NCI-H1694 (cell line): ENCODE measurements around the gene MED17.

Experiments used
- DNase-seq: peaks from one replicate; lab custom pipeline; 2025; lab: John Stamatoyannopoulos, UW

Gene MED17

GRCh38 chr11:93817426-93818348, 33.6 kb downstream of the MED17 start:
- DNase-seq: no peak

GRCh38 chr11:93819966-93820695, 36.0 kb downstream of the MED17 start:
- no peak for DNase-seq

GRCh38 chr11:93820847-93821246, 36.8 kb downstream of the MED17 start:
- no peak for DNase-seq

GRCh38 chr11:93821617-93822016, 37.5 kb downstream of the MED17 start:
- DNase-seq: no peak

- DNase-seq: no peak
Observed at GRCh38 chr11:93822359-93822758, 38.3 kb downstream of the MED17 start.

GRCh38 chr11:93823210-93823609, 39.1 kb downstream of the MED17 start:
- DNase-seq: no peak

- no peak for DNase-seq
Observed at GRCh38 chr11:93827363-93827762, 43.3 kb downstream of the MED17 start.

GRCh38 chr11:93829598-93829997, 45.5 kb downstream of the MED17 start:
- DNase-seq: no peak

GRCh38 chr11:93831343-93832127, 47.5 kb downstream of the MED17 start:
- no peak for DNase-seq

- no peak for DNase-seq
Observed at GRCh38 chr11:93832780-93833179, 48.7 kb downstream of the MED17 start.

GRCh38 chr11:93838967-93839366, 54.9 kb downstream of the MED17 start:
- DNase-seq: no peak

GRCh38 chr11:93840180-93840579, 56.1 kb downstream of the MED17 start:
- no peak for DNase-seq

GRCh38 chr11:93840981-93841380, 56.9 kb downstream of the MED17 start:
- no peak for DNase-seq

GRCh38 chr11:93841446-93841845, 57.4 kb downstream of the MED17 start:
- DNase-seq: no peak

- DNase-seq: no peak
Observed at GRCh38 chr11:93842034-93842433, 58.0 kb downstream of the MED17 start.

GRCh38 chr11:93842461-93842860, 58.4 kb downstream of the MED17 start:
- no peak for DNase-seq

- DNase-seq: no peak
Observed at GRCh38 chr11:93843906-93844305, 59.8 kb downstream of the MED17 start.

GRCh38 chr11:93844568-93844967, 60.5 kb downstream of the MED17 start:
- no peak for DNase-seq

GRCh38 chr11:93845181-93846092, 61.4 kb downstream of the MED17 start:
- DNase-seq: no peak

GRCh38 chr11:93846411-93846810, 62.3 kb downstream of the MED17 start:
- DNase-seq: no peak

GRCh38 chr11:93849201-93849600, 65.1 kb downstream of the MED17 start:
- no peak for DNase-seq
